Measurements from ENCODE around the gene FCRL6. TPM values are rescaled to one million over a fixed set of nuclear protein-coding genes. Genes with fewer than 3 reads are reported as not detected.
A peak's percentile ranks its signal among the peaks of the same experiment; 100 is the strongest.

FCRL6 gene
- not detected for total RNA-seq

GRCh38 chr1:159802111-159802510, at the start of gene FCRL6:
FCRL6 (plus strand) TSS chr1:159802360; CDS start chr1:159802425, 65 bp downstream.
- Mint-ChIP-seq H3K4me3 (no peak within 1 kb of the TSS), H3K27ac (peak within 1 kb of the TSS; percentile 49), H3K36me3 (ENCODE audit: low read depth) (no peaks in the 10 kb centered on the region), H3K9me3 (no peaks in the 10 kb centered on the region), H3K27me3 (peaks cover 4% of the 10 kb centered on the region), H3K4me1 (peaks cover 9% of the 10 kb centered on the region)
- no peak for ATAC-seq (replicated peaks)

- Mint-ChIP-seq H3K4me1 (no peaks in the 10 kb centered on the region), H3K36me3 (ENCODE audit: low read depth) (no peaks in the 10 kb centered on the region)
- ATAC-seq (replicated peaks) = no peak
These were observed 48.8 kb upstream of the FCRL6 start for GRCh38 chr1:159753386-159753785.

GRCh38 chr1:159755451-159756007, 46.6 kb upstream of the FCRL6 start:
- no peak overlapping the region for H3K27ac Mint-ChIP-seq
- H3K4me1 Mint-ChIP-seq = no peaks in the 10 kb centered on the region
- no peak for ATAC-seq (replicated peaks)
- no peaks in the 10 kb centered on the region for H3K9me3 Mint-ChIP-seq
- H3K27me3 Mint-ChIP-seq = no peaks in the 10 kb centered on the region
- no peaks in the 10 kb centered on the region for H3K36me3 Mint-ChIP-seq (ENCODE audit: low read depth)
- no peak overlapping the region for H3K4me3 Mint-ChIP-seq

More at GRCh38 chr1:159753386-159753785, 48.8 kb upstream of the FCRL6 start:
- H3K27me3 Mint-ChIP-seq = no peaks in the 10 kb centered on the region
- no peak overlapping the region for H3K4me3 Mint-ChIP-seq
- no peaks in the 10 kb centered on the region for H3K9me3 Mint-ChIP-seq
- no peak overlapping the region for H3K27ac Mint-ChIP-seq

GRCh38 chr1:159756397-159756796, 45.8 kb upstream of the FCRL6 start:
- H3K36me3 Mint-ChIP-seq (ENCODE audit: low read depth) = no peaks in the 10 kb centered on the region
- no peaks in the 10 kb centered on the region for H3K4me1 Mint-ChIP-seq
- no peak overlapping the region for H3K4me3 Mint-ChIP-seq
- no peak for ATAC-seq (replicated peaks)
- no peaks in the 10 kb centered on the region for H3K9me3 Mint-ChIP-seq
- no peaks in the 10 kb centered on the region for H3K27me3 Mint-ChIP-seq
- no peak overlapping the region for H3K27ac Mint-ChIP-seq

- Mint-ChIP-seq H3K36me3 (ENCODE audit: low read depth) (no peaks in the 10 kb centered on the region), H3K27ac (no peak overlapping the region), H3K27me3 (peaks cover 3% of the 10 kb centered on the region), H3K9me3 (no peaks in the 10 kb centered on the region), H3K4me1 (no peaks in the 10 kb centered on the region), H3K4me3 (no peak overlapping the region)
- ATAC-seq (replicated peaks) = no peak
These were observed 38.5 kb upstream of the FCRL6 start for GRCh38 chr1:159763686-159764085.

GRCh38 chr1:159765806-159766205, 36.4 kb upstream of the FCRL6 start:
- ATAC-seq (replicated peaks) = no peak
- Mint-ChIP-seq H3K27me3 (peaks cover 3% of the 10 kb centered on the region), H3K9me3 (no peaks in the 10 kb centered on the region), H3K36me3 (ENCODE audit: low read depth) (no peaks in the 10 kb centered on the region), H3K27ac (no peak overlapping the region), H3K4me3 (no peak overlapping the region), H3K4me1 (no peaks in the 10 kb centered on the region)

GRCh38 chr1:159771127-159771895, 30.8 kb upstream of the FCRL6 start:
- Mint-ChIP-seq H3K27me3 (no peaks in the 10 kb centered on the region), H3K4me3 (no peak overlapping the region), H3K36me3 (ENCODE audit: low read depth) (no peaks in the 10 kb centered on the region), H3K4me1 (no peaks in the 10 kb centered on the region), H3K27ac (no peak overlapping the region), H3K9me3 (no peaks in the 10 kb centered on the region)
- no peak for ATAC-seq (replicated peaks)

GRCh38 chr1:159774465-159774864, 27.7 kb upstream of the FCRL6 start:
- no peaks in the 10 kb centered on the region for H3K36me3 Mint-ChIP-seq (ENCODE audit: low read depth)
- H3K27ac Mint-ChIP-seq = no peak overlapping the region
- H3K4me3 Mint-ChIP-seq = no peak overlapping the region
- H3K4me1 Mint-ChIP-seq = no peaks in the 10 kb centered on the region
- H3K27me3 Mint-ChIP-seq = no peaks in the 10 kb centered on the region
- ATAC-seq (replicated peaks) = no peak
- H3K9me3 Mint-ChIP-seq = no peaks in the 10 kb centered on the region

- Mint-ChIP-seq H3K27me3 (no peaks in the 10 kb centered on the region), H3K4me3 (no peak overlapping the region), H3K9me3 (no peaks in the 10 kb centered on the region), H3K27ac (no peak overlapping the region), H3K36me3 (ENCODE audit: low read depth) (no peaks in the 10 kb centered on the region), H3K4me1 (no peaks in the 10 kb centered on the region)
- no peak for ATAC-seq (replicated peaks)
These were observed 26.4 kb upstream of the FCRL6 start for GRCh38 chr1:159775716-159776115.

- no peak overlapping the region for H3K4me3 Mint-ChIP-seq
- no peaks in the 10 kb centered on the region for H3K9me3 Mint-ChIP-seq
- H3K36me3 Mint-ChIP-seq (ENCODE audit: low read depth) = no peaks in the 10 kb centered on the region
- H3K4me1 Mint-ChIP-seq = peaks cover 3% of the 10 kb centered on the region
- no peak overlapping the region for H3K27ac Mint-ChIP-seq
- no peaks in the 10 kb centered on the region for H3K27me3 Mint-ChIP-seq
- no peak for ATAC-seq (replicated peaks)
These were observed 23.9 kb upstream of the FCRL6 start for GRCh38 chr1:159778266-159778665.

GRCh38 chr1:159779403-159779851, 22.7 kb upstream of the FCRL6 start:
- Mint-ChIP-seq H3K9me3 (no peaks in the 10 kb centered on the region), H3K27me3 (no peaks in the 10 kb centered on the region), H3K4me3 (peak overlapping the region; percentile 79), H3K36me3 (ENCODE audit: low read depth) (no peaks in the 10 kb centered on the region), H3K27ac (peak overlapping the region; percentile 5), H3K4me1 (peaks cover 3% of the 10 kb centered on the region)
- no peak for ATAC-seq (replicated peaks)

- peak; percentile 98 for ATAC-seq (replicated peaks)
- Mint-ChIP-seq H3K27me3 (no peaks in the 10 kb centered on the region), H3K4me1 (peaks cover 3% of the 10 kb centered on the region), H3K9me3 (no peaks in the 10 kb centered on the region), H3K36me3 (ENCODE audit: low read depth) (no peaks in the 10 kb centered on the region), H3K27ac (peak within 1 kb of the TSS; percentile 70), H3K4me3 (peak within 1 kb of the TSS; percentile 79)
These were observed 21.3 kb upstream of the FCRL6 start, which contains the start of gene DUSP23 for GRCh38 chr1:159780583-159781582. DUSP23 (plus strand) TSS chr1:159780962; CDS start chr1:159781101, 139 bp downstream.

- peak overlapping the region; percentile 79 for H3K4me3 Mint-ChIP-seq
- H3K27ac Mint-ChIP-seq = peak overlapping the region; percentile 70
- H3K36me3 Mint-ChIP-seq (ENCODE audit: low read depth) = no peaks in the 10 kb centered on the region
- no peaks in the 10 kb centered on the region for H3K9me3 Mint-ChIP-seq
- ATAC-seq (replicated peaks) = no peak
- no peaks in the 10 kb centered on the region for H3K27me3 Mint-ChIP-seq
- H3K4me1 Mint-ChIP-seq = peaks cover 3% of the 10 kb centered on the region
These were observed 20.2 kb upstream of the FCRL6 start for GRCh38 chr1:159781992-159782391.

- Mint-ChIP-seq H3K4me3 (no peak overlapping the region), H3K27me3 (no peaks in the 10 kb centered on the region), H3K36me3 (ENCODE audit: low read depth) (no peaks in the 10 kb centered on the region), H3K4me1 (peaks cover 3% of the 10 kb centered on the region), H3K9me3 (no peaks in the 10 kb centered on the region), H3K27ac (no peak overlapping the region)
- ATAC-seq (replicated peaks) = no peak
These were observed 18.4 kb upstream of the FCRL6 start for GRCh38 chr1:159783724-159784123.
